ENCODE data around the gene AP1S2.

DNA sequence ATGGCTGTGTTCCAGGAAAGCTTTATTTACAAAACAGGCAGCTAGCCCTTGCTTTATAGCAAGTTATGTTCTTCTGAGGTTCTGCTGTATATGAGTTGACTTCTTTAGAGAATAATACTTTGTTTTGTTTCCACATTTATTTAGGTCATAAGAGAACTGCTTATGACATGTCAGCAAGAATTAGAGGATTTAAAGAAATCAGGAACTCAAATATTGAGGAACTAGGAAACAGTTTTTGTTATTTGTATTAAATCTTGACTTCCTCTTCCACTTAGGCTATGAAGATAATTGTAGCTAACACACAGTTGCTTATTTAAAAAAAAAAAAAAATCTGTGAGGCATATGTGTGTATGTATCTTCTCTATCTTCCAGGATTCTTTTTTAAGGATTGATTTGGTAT, 50.0 kb downstream of the AP1S2 start:
- TF ChIP-seq CTBP1 (IDR thresholded peaks at IDR 0.05; ENCODE audit: borderline replicate concordance) (no peak), FOXM1 (IDR thresholded peaks at IDR 0.05; ENCODE audit: borderline replicate concordance) (no peak), SP1 (IDR thresholded peaks at IDR 0.05) (no peak), SUZ12 (IDR thresholded peaks at IDR 0.05) (no peak), FOXK2 (IDR thresholded peaks at IDR 0.05) (no peak), ZNF384 (IDR thresholded peaks at IDR 0.05) (no peak), ELF4 (IDR thresholded peaks at IDR 0.05) (no peak), BHLHE40 (IDR thresholded peaks at IDR 0.05; ENCODE audit: borderline replicate concordance) (no peak), FOXA1 (IDR thresholded peaks at IDR 0.05) (no peak), ARNT (IDR thresholded peaks at IDR 0.05) (no peak), HDGF (IDR thresholded peaks at IDR 0.05; ENCODE audit: borderline replicate concordance) (no peak), TARDBP (IDR thresholded peaks at IDR 0.05) (no peak)
- TF ChIP-seq, protein P1, sequence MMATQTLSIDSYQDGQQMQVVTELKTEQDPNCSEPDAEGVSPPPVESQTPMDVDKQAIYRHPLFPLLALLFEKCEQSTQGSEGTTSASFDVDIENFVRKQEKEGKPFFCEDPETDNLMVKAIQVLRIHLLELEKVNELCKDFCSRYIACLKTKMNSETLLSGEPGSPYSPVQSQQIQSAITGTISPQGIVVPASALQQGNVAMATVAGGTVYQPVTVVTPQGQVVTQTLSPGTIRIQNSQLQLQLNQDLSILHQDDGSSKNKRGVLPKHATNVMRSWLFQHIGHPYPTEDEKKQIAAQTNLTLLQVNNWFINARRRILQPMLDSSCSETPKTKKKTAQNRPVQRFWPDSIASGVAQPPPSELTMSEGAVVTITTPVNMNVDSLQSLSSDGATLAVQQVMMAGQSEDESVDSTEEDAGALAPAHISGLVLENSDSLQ (IDR thresholded peaks at IDR 0.05), result no peak
